HG03108 (cell line): ENCODE results near the gene SPINK5.
"Not testable (repeated sequence)": the region's sequence is repeated elsewhere in the genome, so short reads cannot be mapped to it uniquely, and the experiment has no call there.

Source experiments
- ATAC-seq: cut with Tn5 transposase; IDR thresholded peaks from one replicate; pipeline ENCODE4 v1.9.1; 2021; ENCODE audit warnings: moderate library complexity; ENCODE audit not compliant: unreplicated experiment

Gene SPINK5

DNA sequence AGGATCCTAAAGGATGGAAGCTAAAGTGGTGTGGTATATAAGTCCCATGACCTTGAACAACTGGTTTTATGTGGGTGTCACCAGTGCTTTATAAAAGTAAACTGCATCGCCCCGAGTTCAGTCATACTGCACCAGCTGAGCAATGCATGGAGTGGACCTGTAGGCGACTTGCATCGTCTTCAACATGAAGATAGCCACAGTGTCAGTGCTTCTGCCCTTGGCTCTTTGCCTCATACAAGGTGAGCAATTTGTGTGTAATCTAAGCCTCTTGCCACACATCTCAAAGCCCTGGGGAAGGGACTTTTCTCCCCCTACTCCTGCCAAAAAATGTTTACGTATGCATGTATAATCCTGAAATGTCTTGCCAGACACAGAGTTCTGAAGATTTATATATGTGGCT is at the start of gene SPINK5:
Gene SPINK5 (plus strand): TSS at position 120 of the 400 bp plus-strand sequence. CDS start 65 bp downstream, at position 185.
- ATAC-seq = no peak

GRCh38 chr5:148014276-148014675 is 49.5 kb upstream of the SPINK5 start:
- no peak for ATAC-seq

DNA sequence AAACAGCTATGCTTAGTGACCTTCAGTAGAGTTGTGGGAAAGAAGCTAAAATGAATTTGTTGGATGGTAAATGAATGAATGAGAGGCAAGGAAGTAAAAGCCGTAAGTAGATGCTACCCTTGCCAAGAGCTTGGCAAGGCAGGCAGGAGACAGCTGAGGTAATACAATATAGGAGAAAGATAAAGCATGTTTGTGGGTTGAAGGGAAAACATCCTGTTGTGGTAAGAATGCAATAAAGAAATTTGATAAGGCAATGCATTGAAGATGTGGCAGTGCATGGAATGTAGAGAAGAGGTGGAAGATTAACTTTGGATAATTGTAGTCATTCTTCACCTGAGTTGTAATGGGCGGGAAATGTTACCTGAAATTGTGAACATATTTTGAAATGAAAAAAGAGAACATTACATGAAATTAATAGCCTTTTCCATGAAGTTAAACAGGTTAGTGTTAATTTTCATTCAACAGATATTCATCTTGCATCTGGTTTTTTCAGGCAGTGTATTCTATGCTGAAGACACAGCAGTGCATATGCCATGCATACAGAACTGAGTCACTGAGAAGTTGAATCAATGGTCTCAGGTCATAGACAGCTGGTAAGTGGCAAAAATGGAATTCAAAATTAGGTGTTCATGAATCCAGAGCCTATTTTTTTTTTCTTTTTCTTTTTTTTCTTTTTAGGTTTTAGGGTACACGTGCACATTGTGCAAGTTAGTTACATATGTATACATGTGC is 43.4 kb upstream of the SPINK5 start:
- no peak for ATAC-seq

GRCh38 chr5:148027505-148027904 is 36.3 kb upstream of the SPINK5 start:
- no peak for ATAC-seq

- no peak for ATAC-seq
These were observed 34.6 kb upstream of the SPINK5 start for GRCh38 chr5:148029131-148029530.

- no peak for ATAC-seq
These were observed 30.6 kb upstream of the SPINK5 start for GRCh38 chr5:148033134-148033533.

- ATAC-seq = no peak
These were observed 28.1 kb upstream of the SPINK5 start for GRCh38 chr5:148035676-148036075.

- ATAC-seq = no peak
These were observed 20.9 kb upstream of the SPINK5 start for GRCh38 chr5:148042881-148043280.

GRCh38 chr5:148043705-148044104 is 20.1 kb upstream of the SPINK5 start:
- ATAC-seq = no peak

- not testable (repeated sequence) for ATAC-seq
These were observed 8.6 kb upstream of the SPINK5 start for GRCh38 chr5:148055160-148055559.

- ATAC-seq = no peak
These were observed 3.5 kb upstream of the SPINK5 start for GRCh38 chr5:148060309-148060708.

DNA sequence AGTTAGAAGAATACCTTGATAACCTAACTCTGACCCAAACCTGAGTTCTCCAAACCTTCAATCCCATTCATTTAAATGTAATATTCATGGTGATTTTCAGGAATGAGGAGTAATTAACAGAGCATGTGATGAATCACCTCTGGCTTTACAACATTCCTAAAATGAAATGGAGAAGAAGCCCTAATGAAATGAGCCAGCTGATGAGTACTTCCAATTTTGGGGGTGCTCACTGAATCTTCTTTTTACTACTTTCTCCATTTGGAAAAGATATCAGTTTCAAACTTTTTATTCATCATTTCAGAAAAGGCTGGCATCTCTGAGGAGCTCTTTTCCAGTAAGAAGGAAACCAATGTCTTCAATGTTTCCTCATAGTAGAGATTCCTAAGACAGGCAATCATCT is 2.9 kb upstream of the SPINK5 start:
- no peak for ATAC-seq

- ATAC-seq = no peak
These were observed 6.8 kb downstream of the SPINK5 start for GRCh38 chr5:148070621-148071020.

DNA sequence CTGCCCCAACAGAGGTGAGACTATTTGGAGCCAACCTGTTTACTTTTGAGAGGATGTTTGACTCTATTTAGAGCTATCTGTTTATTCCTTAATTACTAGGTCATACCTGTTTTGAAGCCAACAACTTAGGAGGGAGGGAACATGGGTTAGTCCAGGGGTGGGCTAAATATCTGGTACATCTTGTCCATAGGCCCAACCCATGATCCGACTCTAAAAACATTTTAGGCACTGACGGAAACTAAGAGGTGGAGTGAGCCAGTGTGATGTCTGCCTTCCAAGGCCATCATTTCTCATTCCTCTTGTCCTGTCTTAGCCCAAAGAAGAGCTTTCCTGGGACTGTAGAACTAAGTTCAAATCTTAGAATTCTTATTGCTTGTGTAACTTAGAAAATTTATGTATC is 8.4 kb downstream of the SPINK5 start:
- ATAC-seq = no peak

DNA sequence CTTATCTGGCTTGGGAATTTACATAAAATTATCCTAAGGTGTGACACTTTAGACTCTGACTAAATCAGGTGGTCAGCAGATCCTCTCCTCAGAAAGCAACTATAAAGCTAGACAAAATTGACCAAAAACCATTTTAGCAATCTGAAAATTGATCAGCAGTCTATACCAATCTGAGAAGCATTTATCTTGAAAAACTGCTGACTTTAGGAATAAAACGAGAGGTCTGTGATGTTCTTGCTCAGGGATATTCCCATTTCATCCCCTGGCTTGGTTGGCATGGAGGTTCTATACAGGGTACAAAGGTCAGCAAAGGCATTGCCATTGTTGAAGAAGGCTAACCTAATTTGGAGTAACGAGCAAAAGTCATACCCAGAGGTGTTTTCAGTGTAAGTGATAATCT is 11.7 kb downstream of the SPINK5 start:
- ATAC-seq = no peak

- ATAC-seq = no peak
These were observed 19.4 kb downstream of the SPINK5 start for GRCh38 chr5:148083203-148083602.

- ATAC-seq = no peak
These were observed 20.5 kb downstream of the SPINK5 start for GRCh38 chr5:148084269-148084668.

DNA sequence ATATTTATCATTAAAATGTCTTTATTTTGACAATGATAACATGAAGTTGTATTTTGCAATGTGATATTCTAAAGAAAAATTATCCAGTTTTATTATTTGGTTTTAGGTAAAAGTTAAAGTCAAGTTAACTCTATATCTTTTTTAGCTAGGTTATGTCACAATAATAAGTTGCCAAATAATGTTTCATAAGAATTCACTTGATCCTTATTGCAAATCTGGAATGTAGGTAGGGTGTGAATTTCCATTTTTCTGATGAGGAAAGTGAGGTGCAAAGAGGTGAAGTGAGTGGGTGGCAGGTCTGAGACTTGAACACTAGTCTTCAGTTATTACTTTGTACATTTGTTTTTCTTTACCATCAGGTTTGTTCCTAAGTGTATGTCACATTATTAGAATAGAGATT is 21.5 kb downstream of the SPINK5 start:
- ATAC-seq = no peak

- ATAC-seq = no peak
These were observed 22.4 kb downstream of the SPINK5 start for GRCh38 chr5:148085977-148086705.

DNA sequence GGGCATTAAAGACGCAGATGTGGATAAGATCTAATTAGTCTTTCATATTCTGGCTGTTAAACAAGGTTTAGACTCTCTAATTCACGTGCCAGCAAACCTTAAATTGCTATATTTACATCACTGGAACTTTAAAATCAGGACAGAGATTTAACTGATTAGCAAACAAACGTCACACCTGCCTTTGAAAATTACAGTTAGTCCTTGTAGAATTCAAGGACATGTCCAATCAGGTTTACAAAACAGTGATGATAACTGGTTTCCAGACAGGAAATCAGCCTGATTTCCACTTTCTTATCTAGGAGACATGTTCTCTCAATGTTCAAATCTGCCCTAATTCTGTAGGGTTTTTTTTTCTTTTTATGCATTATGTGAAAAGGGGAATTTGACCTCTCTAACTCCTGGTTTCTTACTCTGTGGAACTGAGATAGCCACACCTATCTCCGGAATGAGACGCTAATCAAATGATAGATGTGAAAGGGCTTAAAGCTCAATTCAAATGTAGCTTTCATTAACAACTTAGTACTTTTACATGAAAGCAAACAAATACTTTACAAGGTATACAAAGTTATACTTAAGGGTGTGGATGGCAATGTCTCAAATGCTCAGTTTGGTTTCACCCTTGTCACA is 26.5 kb downstream of the SPINK5 start:
- ATAC-seq = no peak

- ATAC-seq = no peak
These were observed 27.0 kb downstream of the SPINK5 start for GRCh38 chr5:148090773-148091250.
